Left ventricle myocardium inferior (tissue), 1 donor: ENCODE measurements around the gene WDR82. TPM values are rescaled to one million over a fixed set of nuclear protein-coding genes. Genes with fewer than 3 reads are reported as not detected.

Experiments
- DNase-seq: peaks from one replicate; pipeline ENCODE4 v3.0.0-alpha.2; 2020
- H3K27ac ChIP-seq: fragments of 200-600 bp; replicated peaks from 2 replicates; pipeline ENCODE4 v1.8.0; 2021
- H3K27me3 ChIP-seq: fragments of 200-600 bp; 2 replicates; pipeline ENCODE4 v1.8.0; 2021; ENCODE audit warnings: low read depth
- H3K36me3 ChIP-seq: fragments of 200-600 bp; 2 replicates; pipeline ENCODE4 v1.8.0; 2021
- H3K4me1 ChIP-seq: fragments of 200-600 bp; 2 replicates; pipeline ENCODE4 v1.8.0; 2021
- H3K4me3 ChIP-seq: fragments of 200-600 bp; 2 replicates; pipeline ENCODE4 v1.8.0; 2021; ENCODE audit warnings: mild to moderate bottlenecking, moderate library complexity
- H3K9me3 ChIP-seq: fragments of 200-600 bp; replicated peaks from 2 replicates; pipeline ENCODE4 v1.8.0; 2021
- CTCF ChIP-seq: fragments of 200-600 bp; IDR thresholded peaks from 2 replicates; pipeline ENCODE4 v1.8.0; 2021; ENCODE audit warnings: antibody characterized with exemption, mild to moderate bottlenecking, borderline replicate concordance
- intact Hi-C: fragments of 100-400 bp; cut with micrococcal nuclease; formaldehyde crosslinking; loops from one replicate; pipeline ENCODE4 v1.11.0; 2022
- long read RNA-seq: library from polyadenylated mRNA; unstranded; transcript quantifications from one replicate; pipeline ENCODE4 v2.0.0, GENCODE V29; 2021
- total RNA-seq: library from RNA; stranded (reverse); fragmentation: NEBNext Ultra II Directional; extraction: Animal tissue kit (Norgen Biotek cat#: 25700); gene quantifications from one replicate; pipeline ENCODE4 v1.2.1, GENCODE V29; 2021
- donor health status: DM: no; HTN: yes; CAD: no; lungs with severe emphysema.

The WDR82 gene
- total RNA-seq, result 61.6 TPM
- long read RNA-seq, full-length matches to known transcripts, result 6 of 14 reads
- long read RNA-seq, partial matches to known transcripts, result 4 of 14 reads
- long read RNA-seq, other reads (novel, unspliced or antisense), result 4 of 14 reads

DNA sequence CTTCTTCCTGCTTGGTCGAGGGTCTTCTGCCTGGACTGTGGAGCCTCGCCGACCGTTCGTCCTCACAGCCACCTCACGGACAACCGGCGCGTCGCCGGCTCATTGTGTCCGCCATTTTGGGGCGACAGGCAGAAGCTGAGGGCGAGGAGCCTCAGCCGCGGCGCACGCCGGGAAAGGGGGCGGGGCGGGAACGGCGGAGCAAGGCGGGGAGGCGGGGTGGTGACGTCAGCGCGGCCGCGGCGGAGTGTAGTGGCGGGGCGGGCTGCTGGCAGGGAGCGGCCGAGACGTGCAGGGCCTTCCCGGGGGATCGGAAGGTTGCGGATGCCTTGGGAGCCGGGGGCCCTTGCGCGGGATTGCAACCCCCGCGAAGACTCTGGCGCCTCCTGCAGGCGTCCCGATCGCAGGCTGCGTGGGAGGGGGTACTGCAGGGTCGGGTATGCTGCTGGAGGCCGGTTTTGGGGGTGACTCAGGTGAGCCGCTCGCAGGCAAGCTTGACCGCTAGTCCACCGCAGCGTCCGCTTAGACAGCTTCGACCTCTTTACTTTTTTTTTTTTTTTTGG is at the start of gene WDR82:
TSS of gene WDR82 (minus strand) at position 140 of the 560 bp plus-strand sequence. CDS start 288 bp downstream, outside the sequence.
- intact Hi-C loops, result no loop called here
- H3K4me1 ChIP-seq, result peaks cover 73% of the 10 kb centered on the region

GRCh38 chr3:52327486-52328290 is 49.2 kb upstream of the WDR82 start:
- no peaks in the 10 kb centered on the region for H3K27me3 ChIP-seq
- H3K36me3 ChIP-seq, result no peaks in the 10 kb centered on the region
- no peak overlapping the region for H3K27ac ChIP-seq
- no peaks in the 10 kb centered on the region for H3K9me3 ChIP-seq
- no peak overlapping the region for H3K4me3 ChIP-seq
- peaks cover 18% of the 10 kb centered on the region for H3K4me1 ChIP-seq
- TF ChIP-seq CTCF, result no peak
- no peak for DNase-seq
- intact Hi-C loops, result no loop called here

More for the DNA sequence above, at the start of gene WDR82:
- TF ChIP-seq CTCF, result peak; percentile 71
- H3K4me3 ChIP-seq, result peak within 1 kb of the TSS; percentile 95
- peaks cover 12% of the 10 kb centered on the region for H3K36me3 ChIP-seq
- DNase-seq, result peak; percentile 99
- H3K27me3 ChIP-seq, result no peaks in the 10 kb centered on the region
- peak within 1 kb of the TSS; percentile 98 for H3K27ac ChIP-seq
- no peaks in the 10 kb centered on the region for H3K9me3 ChIP-seq

GRCh38 chr3:52326976-52327375 is 48.5 kb upstream of the WDR82 start:
- H3K27me3 ChIP-seq, result no peaks in the 10 kb centered on the region
- H3K36me3 ChIP-seq, result no peaks in the 10 kb centered on the region
- intact Hi-C loops, result no loop called here
- H3K4me3 ChIP-seq, result no peak overlapping the region
- peaks cover 18% of the 10 kb centered on the region for H3K4me1 ChIP-seq
- H3K9me3 ChIP-seq, result no peaks in the 10 kb centered on the region
- H3K27ac ChIP-seq, result no peak overlapping the region
- TF ChIP-seq CTCF, result no peak
- DNase-seq, result no peak

DNA sequence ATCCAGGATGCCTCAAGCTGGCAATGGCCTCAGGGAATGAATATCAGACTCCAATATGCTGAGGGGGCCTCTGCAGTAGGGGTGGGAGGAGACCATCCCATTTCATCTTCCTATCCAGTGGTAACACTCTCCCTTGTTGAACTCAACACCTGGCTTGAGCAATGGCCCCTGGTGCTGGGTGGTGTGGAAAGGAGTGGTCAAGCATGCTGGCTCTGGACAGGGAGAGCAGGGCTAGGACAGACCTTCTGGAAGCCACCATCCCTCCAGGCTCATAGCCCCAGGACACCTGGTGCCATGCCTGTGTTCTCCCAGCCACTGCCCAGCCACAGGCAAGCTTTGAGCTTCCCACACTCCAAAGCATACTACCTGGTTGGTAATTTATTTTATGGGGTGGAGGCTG is 47.2 kb upstream of the WDR82 start:
- no peak for DNase-seq
- no peak overlapping the region for H3K27ac ChIP-seq
- TF ChIP-seq CTCF, result no peak
- H3K27me3 ChIP-seq, result no peaks in the 10 kb centered on the region
- intact Hi-C loops, result no loop called here
- peaks cover 17% of the 10 kb centered on the region for H3K4me1 ChIP-seq
- no peaks in the 10 kb centered on the region for H3K36me3 ChIP-seq
- no peak overlapping the region for H3K4me3 ChIP-seq
- H3K9me3 ChIP-seq, result no peaks in the 10 kb centered on the region

DNA sequence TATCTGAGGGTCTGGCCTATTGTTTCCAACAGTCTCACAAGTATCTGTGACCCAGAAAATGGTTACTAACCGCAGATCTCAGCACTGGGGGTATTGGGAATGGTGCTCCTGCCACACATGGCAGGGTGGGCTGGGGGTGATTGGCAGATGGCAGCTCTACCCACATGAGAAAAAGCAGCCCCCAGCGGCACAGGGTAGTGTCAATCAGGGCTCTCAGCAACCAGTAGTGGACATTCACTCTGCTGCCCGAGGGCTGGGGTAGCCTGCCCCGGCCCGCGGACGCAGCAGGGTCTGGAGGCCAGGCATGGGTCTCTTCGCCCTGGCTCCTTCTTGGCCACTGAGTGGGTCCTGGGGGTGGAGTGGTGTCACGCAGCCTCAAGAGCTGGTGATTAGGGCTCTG is 46.2 kb upstream of the WDR82 start:
- intact Hi-C loops, result no loop called here
- Histone ChIP-seq H3K4me1 (peaks cover 11% of the 10 kb centered on the region), H3K9me3 (no peaks in the 10 kb centered on the region), H3K27me3 (no peaks in the 10 kb centered on the region), H3K4me3 (no peak overlapping the region), H3K36me3 (no peaks in the 10 kb centered on the region), H3K27ac (no peak overlapping the region)
- DNase-seq, result no peak
- TF ChIP-seq CTCF, result no peak
